ENCODE measurements around the gene PDCD4.

DNA sequence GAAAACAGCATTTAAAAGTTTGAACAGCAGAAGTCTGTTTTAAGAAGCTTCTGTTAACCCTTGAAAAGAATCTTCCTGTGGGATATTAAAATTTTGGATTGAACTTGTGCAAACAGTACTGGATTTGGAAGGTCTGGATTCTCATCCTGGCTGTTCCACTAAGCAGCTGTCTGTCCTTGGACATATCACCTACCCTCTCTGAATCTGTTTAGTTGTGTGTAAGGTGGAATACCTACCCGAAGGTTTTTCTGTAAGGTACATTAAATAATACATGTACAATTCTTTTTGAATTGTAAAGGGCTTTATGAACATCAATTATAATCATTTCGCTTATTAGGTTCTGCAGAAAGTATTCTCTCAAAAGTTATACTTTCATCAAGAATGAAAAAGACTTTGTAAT lies 2.2 kb downstream of the PDCD4 start:
- no peak for TF ChIP-seq POLR2AphosphoS5 (IDR thresholded peaks at IDR 0.05; ENCODE audit: insufficient read depth, low read depth, low read length)
- TF ChIP-seq, protein P1, sequence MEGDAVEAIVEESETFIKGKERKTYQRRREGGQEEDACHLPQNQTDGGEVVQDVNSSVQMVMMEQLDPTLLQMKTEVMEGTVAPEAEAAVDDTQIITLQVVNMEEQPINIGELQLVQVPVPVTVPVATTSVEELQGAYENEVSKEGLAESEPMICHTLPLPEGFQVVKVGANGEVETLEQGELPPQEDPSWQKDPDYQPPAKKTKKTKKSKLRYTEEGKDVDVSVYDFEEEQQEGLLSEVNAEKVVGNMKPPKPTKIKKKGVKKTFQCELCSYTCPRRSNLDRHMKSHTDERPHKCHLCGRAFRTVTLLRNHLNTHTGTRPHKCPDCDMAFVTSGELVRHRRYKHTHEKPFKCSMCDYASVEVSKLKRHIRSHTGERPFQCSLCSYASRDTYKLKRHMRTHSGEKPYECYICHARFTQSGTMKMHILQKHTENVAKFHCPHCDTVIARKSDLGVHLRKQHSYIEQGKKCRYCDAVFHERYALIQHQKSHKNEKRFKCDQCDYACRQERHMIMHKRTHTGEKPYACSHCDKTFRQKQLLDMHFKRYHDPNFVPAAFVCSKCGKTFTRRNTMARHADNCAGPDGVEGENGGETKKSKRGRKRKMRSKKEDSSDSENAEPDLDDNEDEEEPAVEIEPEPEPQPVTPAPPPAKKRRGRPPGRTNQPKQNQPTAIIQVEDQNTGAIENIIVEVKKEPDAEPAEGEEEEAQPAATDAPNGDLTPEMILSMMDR (IDR thresholded peaks at IDR 0.05; ENCODE audit: extremely low read depth in 1 of 2, insufficient read depth in 1 of 2, low read depth in 1 of 2, low read length in 2 of 2): no peak
- no peak for TF ChIP-seq MYC (IDR thresholded peaks at IDR 0.05; ENCODE audit: low read depth, low read length)
- no peak for TF ChIP-seq POLR2A (IDR thresholded peaks at IDR 0.05; ENCODE audit: low read depth, low read length)
- no peak for TF ChIP-seq EZH2 (IDR thresholded peaks at IDR 0.05; ENCODE audit: borderline replicate concordance, low read depth, low read length, severe bottlenecking)
- TF ChIP-seq, protein P2, sequence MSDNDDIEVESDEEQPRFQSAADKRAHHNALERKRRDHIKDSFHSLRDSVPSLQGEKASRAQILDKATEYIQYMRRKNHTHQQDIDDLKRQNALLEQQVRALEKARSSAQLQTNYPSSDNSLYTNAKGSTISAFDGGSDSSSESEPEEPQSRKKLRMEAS (IDR thresholded peaks at IDR 0.05; ENCODE audit: insufficient read depth, insufficient read length): no peak
- no peak for TF ChIP-seq FOS (IDR thresholded peaks at IDR 0.05; ENCODE audit: borderline replicate concordance, insufficient read depth, low read length)

Data from endothelial cell of umbilical vein (primary cell).